K562 (cell line): Measurements from ENCODE around the gene SCYL2. TPM values are rescaled to one million over a fixed set of nuclear protein-coding genes. Genes with fewer than 3 reads are reported as not detected.
A peak's percentile ranks its signal among the peaks of the same experiment; 100 is the strongest.

ENCODE experiments used
- ATAC-seq: fragments of 200-7000 bp; cut with Tn5 transposase; 3 replicates; pipeline ENCODE4 v1.9.1; 2020; ENCODE audit warnings: moderate library complexity
- BruUV-seq: library from RNA; stranded (reverse); fragments of 400-500 nt; replicated peaks from 2 replicates; lab custom pipeline; 2021; lab: Mats Ljungman, UMichigan
- CTCF ChIA-PET: fragments of 300-600 bp; formaldehyde crosslinking; extraction: SDS; loops from one replicate; lab custom pipeline; 2021; ENCODE audit warnings: low intra/inter-chr PET ratio; lab: Yijun Ruan, JAX
- POLR2A ChIA-PET: fragments of 300-600, 350-650 bp; sonication (Branson Sonifier 250); formaldehyde crosslinking; extraction: SDS; loops from one replicate; lab custom pipeline; 2021; ENCODE audit warnings: antibody characterized with exemption, inconsistent platforms; lab: Yijun Ruan, JAX
- DNase-seq, 4 experiments: peaks; one replicate each; pipeline versions ENCODE4 v3.0.0 to v3.0.0-alpha.2; 2011 to 2018; ENCODE audit warnings: low spot score in 3 of 4, mixed read lengths in 3 of 4; ENCODE audit errors: extremely low read depth in 1 of 4
- FAIRE-seq: peaks from 2 replicates; lab custom pipeline; 2011; peaks lifted over from hg19 to GRCh38; lab: Jason Lieb, UNC
- H2AFZ ChIP-seq: 2 replicates; pipeline ENCODE4 v1.6.0; 2011; ENCODE audit warnings: low read depth, low read length, control low read depth, inconsistent platforms
- H3K27ac ChIP-seq: fragments of 200-600 bp; 3 replicates; pipeline ENCODE4 v1.8.0; 2011; ENCODE audit warnings: low read depth, mild to moderate bottlenecking, control low read depth, inconsistent platforms, low read length, moderate library complexity, mixed read lengths; ENCODE audit errors: extremely low read depth
- H3K27me3 ChIP-seq, 2 experiments: fragments of 300-600 bp in 1 of 2; 2 replicates in 1 of 2; 3 replicates in 1 of 2; pipeline versions ENCODE4 v1.6.0 to v1.8.0; 2011; ENCODE audit warnings: inconsistent platforms in 2 of 2, low read length in 2 of 2, mild to moderate bottlenecking in 1 of 2, mixed read lengths in 1 of 2, moderate library complexity in 1 of 2; ENCODE audit not compliant: control insufficient read depth in 2 of 2, insufficient read depth in 2 of 2
- H3K36me3 ChIP-seq: fragments of 300-600 bp; 3 replicates; pipeline ENCODE4 v1.8.0; 2011; ENCODE audit warnings: mild to moderate bottlenecking, low read length, inconsistent platforms; ENCODE audit not compliant: control insufficient read depth, insufficient read depth
- H3K4me1 ChIP-seq, 2 experiments: fragments of 200-600 bp in 1 of 2; replicated peaks in 1 of 2; 2 replicates in 1 of 2; 3 replicates in 1 of 2; pipeline versions ENCODE4 v1.5.1 to v1.8.0; 2011; ENCODE audit warnings: inconsistent platforms in 2 of 2, low read length in 2 of 2, mild to moderate bottlenecking in 1 of 2, mixed read lengths in 1 of 2, moderate library complexity in 1 of 2; ENCODE audit not compliant: control insufficient read depth in 2 of 2, insufficient read depth in 2 of 2
- H3K4me2 ChIP-seq: 2 replicates; pipeline ENCODE4 v1.6.1; 2011; ENCODE audit warnings: low read length, control low read depth, inconsistent platforms, mixed read lengths; ENCODE audit not compliant: insufficient read depth
- H3K4me3 ChIP-seq: fragments of 200-600 bp; sonication (generic), shearing (Covaris generic); 2 replicates; pipeline ENCODE4 v1.5.1; 2016; ENCODE audit warnings: control low read depth, inconsistent platforms
- H3K79me2 ChIP-seq: fragments of 200-600 bp; 3 replicates; pipeline ENCODE4 v1.8.0; 2011; ENCODE audit warnings: low read length, inconsistent platforms; ENCODE audit not compliant: control insufficient read depth, insufficient read depth
- H3K9ac ChIP-seq, 2 experiments: 2 replicates each; pipeline versions ENCODE4 v1.6.0 to v1.6.1; 2011; ENCODE audit warnings: low read depth in 2 of 2, low read length in 2 of 2, control low read depth in 1 of 2, inconsistent platforms in 1 of 2, mild to moderate bottlenecking in 1 of 2, mixed read lengths in 1 of 2; ENCODE audit not compliant: insufficient read depth in 1 of 2
- H3K9me1 ChIP-seq: one replicate; pipeline ENCODE4 v1.6.0; 2011; ENCODE audit warnings: inconsistent platforms, mild to moderate bottlenecking, low read length, moderate library complexity; ENCODE audit not compliant: control insufficient read depth, insufficient read depth
- H3K9me3 ChIP-seq: replicated peaks from 2 replicates; pipeline ENCODE4 v1.5.1; 2011; ENCODE audit warnings: low read depth, low read length, inconsistent platforms; ENCODE audit not compliant: control insufficient read depth, insufficient read depth
- H4K20me1 ChIP-seq: replicated peaks from 2 replicates; pipeline ENCODE4 v1.6.1; 2011; ENCODE audit warnings: low read length, inconsistent platforms, mixed read lengths; ENCODE audit not compliant: control insufficient read depth, insufficient read depth
- CC2D1A ChIP-seq: fragments of 450-650 bp; IDR thresholded peaks from 2 replicates; pipeline ENCODE4 v1.6.1; 2017; ENCODE audit warnings: mild to moderate bottlenecking
- EWSR1 ChIP-seq: fragments of 450-650 bp; IDR thresholded peaks from 2 replicates; pipeline ENCODE4 v1.6.1; 2018; ENCODE audit warnings: borderline replicate concordance, mild to moderate bottlenecking, low read depth, moderate library complexity; ENCODE audit not compliant: partially characterized antibody
- MEF2D ChIP-seq: conservative IDR thresholded peaks from 2 replicates; pipeline ENCODE4 v1.6.1; 2016; ENCODE audit warnings: low read depth, missing genetic modification characterization, missing compliant biosample characterization
- PCBP2 ChIP-seq: fragments of 200-400 bp; formaldehyde crosslinking; IDR thresholded peaks from 2 replicates; pipeline ENCODE4 v1.6.1; 2018; ENCODE audit warnings: low read length, low read depth, mild to moderate bottlenecking, moderate library complexity; ENCODE audit not compliant: poor library complexity, severe bottlenecking
- REST ChIP-seq, 2 experiments: fragments of 450-650 bp; formaldehyde crosslinking in 1 of 2; IDR thresholded peaks; 2 replicates each; pipeline versions ENCODE4 v1.4.0 to v1.6.1; 2014 to 2020; ENCODE audit warnings: mild to moderate bottlenecking in 2 of 2, borderline replicate concordance in 1 of 2, low read depth in 1 of 2
- SAFB ChIP-seq: fragments of 200-400 bp; formaldehyde crosslinking; IDR thresholded peaks from 2 replicates; pipeline ENCODE4 v1.6.1; 2017; ENCODE audit warnings: low read depth, low read length, borderline replicate concordance
- XRCC5 ChIP-seq: fragments of 200-400 bp; formaldehyde crosslinking; IDR thresholded peaks from 2 replicates; pipeline ENCODE4 v1.6.1; 2017; ENCODE audit warnings: low read depth, mild to moderate bottlenecking, low read length
- WGBS: fragments of 100-300 bp; shearing (Covaris generic); methylation state at CpG from one replicate; pipeline ENCODE4 v1.1.6; 2016; ENCODE audit warnings: low coverage, mixed read lengths; ENCODE audit not compliant: insufficient coverage; ENCODE audit errors: missing lambda C conversion rate; 5-methylcytosine and 5-hydroxymethylcytosine counted together
- in situ Hi-C: fragments of 300-500 bp; cut with MboI; formaldehyde crosslinking; loops from 4 replicates; pipeline ENCODE4 v1.15.0; 2018; ENCODE audit warnings: inconsistent platforms, mixed read lengths
- intact Hi-C: fragments of 100-400 bp; cut with micrococcal nuclease; formaldehyde crosslinking; loops from 2 replicates; pipeline ENCODE4 v1.14.2; 2022
- polyA plus RNA-seq, 8 experiments: library from polyadenylated mRNA; depleted of rRNA in 4 of 8; stranded (reverse) in 5 of 8; unstranded in 3 of 8; fragments of >200 nt; fragmentation: Nextera tagmentation in 2 of 8; fragmentation: Illumina TruSeq in 1 of 8; extraction: Ambion mirVana in 2 of 8; extraction: Trizol in 1 of 8; gene quantifications; 2 replicates each; pipeline versions ENCODE4 v1.2.1 to v1.2.3, GENCODE V29; 2011 to 2014; ENCODE audit warnings: inconsistent platforms in 1 of 8, missing spikeins in 1 of 8
- total RNA-seq, 7 experiments: library from RNA; depleted of rRNA in 6 of 7; stranded (reverse); fragments of >200 nt in 6 of 7; fragmentation: Illumina TruSeq in 2 of 7; extraction: Trizol in 2 of 7; gene quantifications; 2 replicates each; pipeline versions ENCODE4 v1.2.1 to v1.2.3, GENCODE V29; 2011 to 2021; ENCODE audit warnings: low replicate concordance in 1 of 7
- TF ChIP-seq, protein P1 (sequence below): fragments of 450-650 bp; formaldehyde crosslinking; IDR thresholded peaks from 2 replicates; pipeline ENCODE4 v1.4.0; 2020; ENCODE audit warnings: mild to moderate bottlenecking, mixed read lengths

The SCYL2 gene
- total and polyA plus RNA-seq, 9 of the 15 experiments (the other 6 are each of a cell fraction or from before 2014, with no cell fraction given) = 9.9 to 49.0 (median 32.9) TPM

DNA sequence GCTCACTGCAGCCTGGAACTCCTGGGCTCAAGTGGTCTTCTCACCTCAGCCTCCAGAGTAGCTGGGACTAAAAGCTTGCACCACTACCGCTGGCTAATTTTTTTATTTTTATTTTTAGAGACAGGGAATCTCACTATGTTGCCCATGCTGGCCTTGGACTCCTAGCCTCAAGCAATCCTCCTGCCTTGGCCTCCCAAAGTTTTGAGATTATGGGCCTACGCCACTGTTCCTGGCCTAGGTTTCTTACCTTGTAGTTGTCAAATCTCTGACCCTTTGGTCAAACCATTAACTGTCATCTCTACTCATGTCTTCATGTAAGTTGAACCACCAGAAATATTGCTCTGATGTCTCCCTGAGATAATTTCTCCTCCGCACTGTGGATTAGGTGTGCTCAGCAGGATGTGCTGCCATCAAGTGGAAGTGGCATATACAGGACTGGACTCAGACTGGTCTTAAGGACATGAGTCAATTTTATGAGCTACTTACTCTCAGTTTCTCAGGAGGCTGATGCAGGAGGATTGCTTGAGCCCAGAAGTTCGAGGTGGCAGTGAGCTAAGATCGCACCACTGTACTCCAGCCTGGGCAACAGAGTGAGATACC is 37.8 kb upstream of the SCYL2 start:
- H3K4me1 ChIP-seq = no peaks in the 10 kb centered on the region
- ATAC-seq (peak; percentile 91), DNase-seq (peak in 2 of 4 experiments; percentile 40 to 64), FAIRE-seq (peak; percentile 54)
- no peaks in the 10 kb centered on the region for H3K79me2 ChIP-seq
- ChIA-PET POLR2A (interaction anchor here (0.6 to 1.1 kb wide), 3 partner anchors 15 to 92 kb away, joined by 3 to 4 read pairs (median 3); no protein-coding TSS in a partner anchor), CTCF (no interaction called here)
- peaks cover 19% of the 10 kb centered on the region for H3K36me3 ChIP-seq
- H2AFZ ChIP-seq = no peak overlapping the region
- in situ Hi-C loops (no loop called here), intact Hi-C loops (loop anchor here (5.0 to 10.0 kb wide), 3 partner anchors 87 to 414 kb away; partner anchors contain the start of gene BLTP3B)
- WGBS = 50% methylated on average over 5 of the region's 5 CpGs
- H4K20me1 ChIP-seq = no peaks in the 10 kb centered on the region
- no TSS peak for BruUV-seq
- H3K9me3 ChIP-seq = no peaks in the 10 kb centered on the region
- no peak overlapping the region for H3K4me3 ChIP-seq
- H3K27ac ChIP-seq = no peak overlapping the region
- H3K9ac ChIP-seq = no peak overlapping the region
- no peak overlapping the region for H3K4me2 ChIP-seq
- H3K27me3 ChIP-seq = no peaks in the 10 kb centered on the region
- no peaks in the 10 kb centered on the region for H3K9me1 ChIP-seq
- TF ChIP-seq PCBP2 = no peak
- TF ChIP-seq MEF2D (tag) = no peak
- TF ChIP-seq EWSR1 = no peak
- no peak for TF ChIP-seq SAFB
- peak; percentile 54; the same call in 1 of the 2 replicates for TF ChIP-seq REST (IDR thresholded peaks at IDR 0.05; ENCODE audit: borderline replicate concordance)
- no peak for TF ChIP-seq REST (CRISPR knock-in tag; IDR thresholded peaks at IDR 0.05; ENCODE audit: low read depth)
- TF ChIP-seq, protein P1, sequence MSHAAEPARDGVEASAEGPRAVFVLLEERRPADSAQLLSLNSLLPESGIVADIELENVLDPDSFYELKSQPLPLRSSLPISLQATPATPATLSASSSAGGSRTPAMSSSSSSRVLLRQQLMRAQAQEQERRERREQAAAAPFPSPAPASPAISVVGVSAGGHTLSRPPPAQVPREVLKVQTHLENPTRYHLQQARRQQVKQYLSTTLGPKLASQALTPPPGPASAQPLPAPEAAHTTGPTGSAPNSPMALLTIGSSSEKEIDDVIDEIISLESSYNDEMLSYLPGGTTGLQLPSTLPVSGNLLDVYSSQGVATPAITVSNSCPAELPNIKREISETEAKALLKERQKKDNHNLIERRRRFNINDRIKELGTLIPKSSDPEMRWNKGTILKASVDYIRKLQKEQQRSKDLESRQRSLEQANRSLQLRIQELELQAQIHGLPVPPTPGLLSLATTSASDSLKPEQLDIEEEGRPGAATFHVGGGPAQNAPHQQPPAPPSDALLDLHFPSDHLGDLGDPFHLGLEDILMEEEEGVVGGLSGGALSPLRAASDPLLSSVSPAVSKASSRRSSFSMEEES = no peak
- TF ChIP-seq XRCC5 = no peak
- 0 out of 2 replicates have a peak, but pooled peaks have one; percentile 21 for TF ChIP-seq CC2D1A
